CD4-positive, alpha-beta memory T cell (primary cell): ENCODE data around the gene MEF2D. TPM values are rescaled to one million over a fixed set of nuclear protein-coding genes. Genes with fewer than 3 reads are reported as not detected.

ENCODE experiments used
- CTCF ChIA-PET: fragments of 350-600 bp; sonication (Branson Sonifier 250); formaldehyde crosslinking; loops from one replicate; lab custom pipeline; 2021; ENCODE audit warnings: inconsistent platforms; ENCODE audit not compliant: partially characterized antibody; lab: Charles Lee
- POLR2A ChIA-PET: fragments of 350-600 bp; sonication (Branson Sonifier 250); formaldehyde crosslinking; loops from one replicate; lab custom pipeline; 2021; ENCODE audit not compliant: partially characterized antibody; lab: Charles Lee
- DNase-seq, 5 donors: peaks; one replicate each; pipeline versions ENCODE4 v3.0.0 to v3.0.0-alpha.2; 2020 to 2022; ENCODE audit warnings: mixed read lengths in 1 of 5
- H3K27ac ChIP-seq: one replicate; pipeline ENCODE4 v1.7.0; 2013; ENCODE audit warnings: low read depth, low read length
- H3K27me3 ChIP-seq: 2 replicates; pipeline ENCODE4 v1.7.0; 2013; ENCODE audit warnings: mild to moderate bottlenecking, low read length, moderate library complexity; ENCODE audit not compliant: insufficient read depth
- H3K36me3 ChIP-seq: 2 replicates; pipeline ENCODE4 v1.7.0; 2013; ENCODE audit warnings: mild to moderate bottlenecking, low read length, moderate library complexity; ENCODE audit not compliant: insufficient read depth
- H3K4me1 ChIP-seq: 2 replicates; pipeline ENCODE4 v1.7.0; 2013; ENCODE audit warnings: mild to moderate bottlenecking, low read length, moderate library complexity; ENCODE audit not compliant: insufficient read depth
- H3K4me3 ChIP-seq, 2 donors: one replicate each; pipeline ENCODE4 v1.7.0; 2013; ENCODE audit warnings: low read length in 2 of 2, mild to moderate bottlenecking in 1 of 2
- H3K9me3 ChIP-seq, 2 donors: one replicate each; pipeline ENCODE4 v1.7.0; 2013; ENCODE audit warnings: low read length in 2 of 2, control low read depth in 1 of 2; ENCODE audit not compliant: control insufficient read depth in 1 of 2
- H3K27ac Mint-ChIP-seq, 7 donors: one replicate each; pipeline ENCODE4 v1.8.0; 2020 to 2021; ENCODE audit warnings: mixed read lengths in 7 of 7, mild to moderate bottlenecking in 6 of 7, inconsistent platforms in 3 of 7, moderate library complexity in 3 of 7
- H3K27me3 Mint-ChIP-seq, 2 donors: one replicate each; pipeline ENCODE4 v1.8.0; 2020 to 2021; ENCODE audit warnings: mixed read lengths in 2 of 2
- H3K36me3 Mint-ChIP-seq, 2 donors: one replicate each; pipeline ENCODE4 v1.8.0; 2020 to 2021; ENCODE audit warnings: mixed read lengths in 2 of 2, inconsistent platforms in 1 of 2, mild to moderate bottlenecking in 1 of 2
- H3K4me1 Mint-ChIP-seq, 4 donors: one replicate each; pipeline ENCODE4 v1.8.0; 2020 to 2021; ENCODE audit warnings: mixed read lengths in 4 of 4, mild to moderate bottlenecking in 1 of 4
- H3K4me3 Mint-ChIP-seq, 8 donors: one replicate each; pipeline ENCODE4 v1.8.0; 2020 to 2021; ENCODE audit warnings: mixed read lengths in 8 of 8, mild to moderate bottlenecking in 7 of 8, moderate library complexity in 6 of 8, inconsistent platforms in 3 of 8
- H3K9me3 Mint-ChIP-seq, 8 donors: one replicate each; pipeline ENCODE4 v1.8.0; 2020 to 2021; ENCODE audit warnings: mixed read lengths in 8 of 8, mild to moderate bottlenecking in 5 of 8, inconsistent platforms in 3 of 8, moderate library complexity in 1 of 8
- intact Hi-C: fragments of 100-400 bp; cut with micrococcal nuclease; formaldehyde crosslinking; loops from one replicate; pipeline ENCODE4 v1.15.1; 2023
- microRNA-seq: library from miRNA; unstranded; fragments of <30 nt; microRNA quantifications from one replicate; pipeline ENCODE4 v1.2.0, GENCODE V29; 2021; ENCODE audit warnings: borderline replicate concordance, borderline number of aligned reads, borderline microRNAs expressed, mixed read lengths
- polyA plus RNA-seq, 2 donors: library from polyadenylated mRNA; unstranded; fragments of 300-500 nt; fragmentation: Illumina TruSeq; gene quantifications; one replicate each; pipeline ENCODE4 v1.2.3, GENCODE V29; 2021
- total RNA-seq, 2 experiments: library from RNA; stranded (reverse); gene quantifications; one replicate each; pipeline ENCODE4 v1.2.3, GENCODE V29; 2021

MEF2D gene
- total and polyA plus RNA-seq, 4 experiments from 2014 or later, result 4.2 to 69.6 (median 39.4) TPM

DNA sequence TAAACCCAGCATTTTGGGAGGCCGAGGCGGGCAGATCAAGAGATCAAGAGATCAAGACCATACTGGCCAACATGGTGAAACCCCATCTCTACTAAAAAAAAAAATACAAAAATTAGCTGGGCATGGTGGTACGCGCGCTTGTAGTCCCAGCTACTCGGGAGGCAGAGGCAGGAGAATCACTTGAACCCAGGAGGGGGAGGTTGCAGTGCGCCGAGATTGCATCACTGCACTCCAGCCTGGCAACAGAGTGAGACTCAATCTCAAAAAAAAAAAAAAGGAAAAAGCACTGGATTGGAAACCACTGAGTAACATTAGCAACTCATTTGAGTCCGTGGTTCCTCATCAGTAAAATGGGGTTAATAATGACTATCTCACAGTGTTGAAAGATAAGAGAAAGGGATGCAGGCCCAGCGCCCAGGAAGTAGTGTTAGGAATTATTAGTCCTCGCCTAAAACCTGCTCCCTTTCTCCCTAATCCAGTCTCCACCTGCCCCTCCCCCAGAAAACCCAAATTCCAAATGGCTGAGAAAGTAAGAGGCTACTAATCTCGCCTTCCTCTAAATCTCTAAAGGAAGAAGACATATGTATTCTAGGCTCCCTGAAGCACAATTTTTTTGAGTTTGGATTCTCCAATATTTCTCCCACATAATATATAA is 82.0 kb downstream of the MEF2D start:
- intact Hi-C loops, result no loop called here
- ChIA-PET POLR2A (interaction anchor here (1.0 to 1.2 kb wide), 2 partner anchors 33 to 39 kb away, joined by 3 to 5 read pairs; no protein-coding TSS in a partner anchor), CTCF (interaction anchor here (0.6 to 4.8 kb wide), 4 partner anchors 32 to 322 kb away, joined by 3 to 25 read pairs (median 3); no protein-coding TSS in a partner anchor)
- H3K9me3 Mint-ChIP-seq, result peaks cover 0 to 1% (median 0%) of the 10 kb centered on the region in 8 donors
- no peak for DNase-seq
- H3K27me3 Mint-ChIP-seq, result peaks cover 30 to 44% of the 10 kb centered on the region in 2 donors
- H3K4me3 ChIP-seq, result no peak overlapping the region
- peaks cover 13 to 37% (median 23%) of the 10 kb centered on the region in 4 donors for H3K4me1 Mint-ChIP-seq
- H3K4me3 Mint-ChIP-seq, result peak overlapping the region in 2 of 8 donors; percentile 55 to 94
- H3K36me3 Mint-ChIP-seq, result peaks cover 5 to 7% of the 10 kb centered on the region in 2 donors
- no peaks in the 10 kb centered on the region for H3K36me3 ChIP-seq
- peak overlapping the region in 1 of 7 donors; percentile 80 for H3K27ac Mint-ChIP-seq
- no peak overlapping the region for H3K27ac ChIP-seq
- H3K27me3 ChIP-seq, result peaks cover 40% of the 10 kb centered on the region
- peaks cover 33% of the 10 kb centered on the region for H3K4me1 ChIP-seq
- no peaks in the 10 kb centered on the region for H3K9me3 ChIP-seq

DNA sequence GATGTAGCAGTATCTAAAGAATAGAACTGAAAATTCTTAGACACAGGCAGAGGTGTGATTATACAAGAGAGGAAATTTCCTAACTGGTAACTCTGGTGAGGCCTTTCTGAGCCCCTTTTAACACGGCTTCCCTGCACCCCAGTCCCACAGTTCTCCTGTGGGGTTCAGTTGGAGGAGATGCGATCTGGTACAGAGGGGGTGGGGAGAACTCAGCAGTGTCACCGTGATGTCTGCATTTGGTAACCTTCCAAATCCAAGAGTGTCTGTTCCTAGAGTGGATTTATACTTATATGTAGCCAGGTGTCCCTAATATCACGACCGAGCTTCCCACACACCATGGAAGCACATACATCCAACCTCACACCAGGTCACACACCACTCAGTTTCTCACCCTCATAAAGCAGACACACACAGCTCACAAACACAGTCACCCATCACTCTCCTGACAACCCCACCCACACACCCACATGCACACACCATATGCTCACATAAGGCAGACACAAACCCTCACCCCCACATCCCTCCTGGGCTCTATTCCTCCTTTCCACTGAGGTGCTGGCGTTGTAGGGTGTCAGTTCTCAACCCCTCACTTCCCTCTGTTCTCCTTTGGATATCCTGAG is 83.1 kb downstream of the MEF2D start:
- ChIA-PET CTCF (interaction anchor here (2.3 to 4.8 kb wide), 2 partner anchors 28 to 31 kb away, joined by 10 to 25 read pairs; no protein-coding TSS in a partner anchor), POLR2A (interaction anchor here (1.0 kb wide), 1 partner anchor 40 kb away, joined by 3 read pairs; no protein-coding TSS in a partner anchor)
- Mint-ChIP-seq H3K4me3 (peak overlapping the region in 1 of 8 donors; percentile 44), H3K27ac (no peak overlapping the region), H3K4me1 (peaks cover 13 to 31% (median 23%) of the 10 kb centered on the region in 4 donors), H3K27me3 (peaks cover 25 to 40% of the 10 kb centered on the region in 2 donors), H3K9me3 (peaks cover 0 to 1% (median 0%) of the 10 kb centered on the region in 8 donors), H3K36me3 (peaks cover 5 to 7% of the 10 kb centered on the region in 2 donors)
- Histone ChIP-seq H3K27ac (no peak overlapping the region), H3K4me3 (no peak overlapping the region), H3K9me3 (no peaks in the 10 kb centered on the region), H3K4me1 (peaks cover 33% of the 10 kb centered on the region), H3K27me3 (peaks cover 35% of the 10 kb centered on the region), H3K36me3 (no peaks in the 10 kb centered on the region)
- intact Hi-C loops, result no loop called here
- no peak for DNase-seq

DNA sequence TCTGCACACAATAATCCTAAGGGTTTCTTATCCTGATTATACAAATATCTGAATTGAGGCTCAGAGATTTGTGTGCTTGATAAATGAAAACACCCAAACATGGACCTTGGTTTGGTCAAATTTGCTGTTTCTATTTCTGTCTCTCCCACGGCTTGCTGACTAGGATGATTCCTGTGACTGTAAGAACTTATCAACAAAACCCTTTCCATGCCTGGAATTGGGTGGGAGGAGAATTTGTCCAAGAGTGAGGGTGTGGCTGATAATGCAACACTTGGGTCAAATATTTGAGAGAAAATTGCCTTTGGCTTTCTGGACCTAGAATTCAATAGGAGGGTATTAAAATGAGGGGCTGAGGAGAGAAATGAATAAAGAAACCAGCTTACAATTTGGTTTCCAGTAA is 83.6 kb downstream of the MEF2D start:
- H3K4me3 ChIP-seq, result no peak overlapping the region
- no peaks in the 10 kb centered on the region for H3K36me3 ChIP-seq
- Mint-ChIP-seq H3K27me3 (peaks cover 24 to 37% of the 10 kb centered on the region in 2 donors), H3K27ac (no peak overlapping the region), H3K4me3 (no peak overlapping the region), H3K4me1 (peaks cover 12 to 27% (median 21%) of the 10 kb centered on the region in 4 donors), H3K9me3 (peaks cover 0 to 1% (median 0%) of the 10 kb centered on the region in 8 donors), H3K36me3 (peaks cover 5 to 10% of the 10 kb centered on the region in 2 donors)
- peaks cover 28% of the 10 kb centered on the region for H3K4me1 ChIP-seq
- intact Hi-C loops, result no loop called here
- H3K27me3 ChIP-seq, result peaks cover 30% of the 10 kb centered on the region
- POLR2A ChIA-PET, result no interaction called here
- DNase-seq, result no peak
- CTCF ChIA-PET, result interaction anchor here (2.3 to 4.8 kb wide), 2 partner anchors 29 to 31 kb away, joined by 10 to 25 read pairs; no protein-coding TSS in a partner anchor
- no peak overlapping the region for H3K27ac ChIP-seq
- H3K9me3 ChIP-seq, result no peaks in the 10 kb centered on the region

DNA sequence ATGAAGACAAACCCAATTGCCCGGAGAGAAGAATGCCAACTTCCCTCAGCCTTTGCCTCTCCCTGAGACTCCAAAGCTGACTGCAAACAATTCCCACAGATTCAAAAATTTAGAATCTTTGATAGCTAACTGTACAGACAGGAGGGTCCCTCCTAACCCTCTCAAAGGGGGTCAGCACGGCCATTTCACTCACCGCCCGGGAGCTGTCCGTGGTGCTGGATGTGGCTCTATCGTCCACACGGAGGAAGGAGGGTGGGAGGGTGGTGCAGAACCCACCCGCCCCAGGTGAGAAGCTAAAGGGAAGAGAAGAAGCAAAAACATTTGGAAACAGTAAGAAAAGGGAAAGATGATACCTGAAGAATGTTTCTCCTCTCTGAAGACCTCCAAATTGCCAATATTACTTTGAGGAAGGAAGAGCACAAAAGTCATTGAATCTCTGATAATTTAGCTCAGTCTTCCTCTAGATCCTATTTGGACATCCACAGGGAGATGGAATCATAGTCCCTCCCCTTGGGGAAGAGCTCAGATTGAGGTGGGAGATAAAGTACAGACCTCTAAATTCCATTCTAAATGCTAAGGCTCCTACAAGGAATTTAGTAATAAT is 86.0 kb downstream of the MEF2D start:
- Mint-ChIP-seq H3K4me3 (no peak overlapping the region), H3K36me3 (peaks cover 0 to 13% of the 10 kb centered on the region in 2 donors), H3K27ac (no peak overlapping the region), H3K9me3 (no peaks in the 10 kb centered on the region), H3K4me1 (peaks cover 3 to 7% (median 6%) of the 10 kb centered on the region in 4 donors), H3K27me3 (peaks cover 23 to 38% of the 10 kb centered on the region in 2 donors)
- Histone ChIP-seq H3K27me3 (peaks cover 8% of the 10 kb centered on the region), H3K27ac (no peak overlapping the region), H3K9me3 (no peaks in the 10 kb centered on the region), H3K4me1 (peaks cover 4% of the 10 kb centered on the region), H3K36me3 (no peaks in the 10 kb centered on the region), H3K4me3 (no peak overlapping the region)
- DNase-seq, result no peak
- POLR2A ChIA-PET, result no interaction called here
- CTCF ChIA-PET, result interaction anchor here (1.4 to 4.4 kb wide), 2 partner anchors 28 to 32 kb away, joined by 4 to 24 read pairs; no protein-coding TSS in a partner anchor
- intact Hi-C loops, result no loop called here

Small RNA genes within 50 kb of the gene (microRNA-seq; reads per million reads assigned to microRNA genes)
- not detected for gene MIR9-1

Other genes starting within 250 kb of the MEF2D start
- gene SMG5, start 217.9 kb downstream of the MEF2D start, total RNA-seq, result 10 to 100 TPM; 69.8 to 71.6 TPM
- gene SMG5, start 217.9 kb downstream of the MEF2D start, polyA plus RNA-seq, result 10 to 100 TPM in 1 of 2 donors, 1 to 10 TPM in 1; 6.1 to 25.6 TPM
- gene TMEM79, start 216.4 kb downstream of the MEF2D start, total RNA-seq, result 10 to 100 TPM; 14.7 to 16.8 TPM
- 1 to 10 TPM in 1 of 2 donors, under 1 TPM in 1; 0.93 to 7.3 TPM for gene TMEM79, start 216.4 kb downstream of the MEF2D start, polyA plus RNA-seq
- 10 to 100 TPM; 22.1 to 28.4 TPM for gene GLMP, start 205.1 kb downstream of the MEF2D start, total RNA-seq
- 10 to 100 TPM; 21.3 to 23.5 TPM for gene GLMP, start 205.1 kb downstream of the MEF2D start, polyA plus RNA-seq
- gene VHLL, start 201.5 kb downstream of the MEF2D start, total RNA-seq, result under 1 TPM; 0.52 to 0.53 TPM
- not detected for gene VHLL, start 201.5 kb downstream of the MEF2D start, polyA plus RNA-seq
- 100 to 1,000 TPM; 109 TPM for gene CCT3, start 162.5 kb downstream of the MEF2D start, total RNA-seq
- 100 to 1,000 TPM; 195 to 234 TPM for gene CCT3, start 162.5 kb downstream of the MEF2D start, polyA plus RNA-seq
- not detected for gene TSACC, start 162.2 kb downstream of the MEF2D start, total RNA-seq
- under 1 TPM in 1 of 2 donors, not detected in 1; 0.32 TPM for gene TSACC, start 162.2 kb downstream of the MEF2D start, polyA plus RNA-seq
- not detected for gene RHBG, start 131.6 kb downstream of the MEF2D start, total RNA-seq
- gene RHBG, start 131.6 kb downstream of the MEF2D start, polyA plus RNA-seq, result not detected
- not detected for gene IQGAP3, start 71.8 kb upstream of the MEF2D start, total RNA-seq
- gene IQGAP3, start 71.8 kb upstream of the MEF2D start, polyA plus RNA-seq, result not detected
- gene TTC24, start 78.9 kb upstream of the MEF2D start, total RNA-seq, result under 1 TPM; 0.84 to 0.91 TPM
- gene TTC24, start 78.9 kb upstream of the MEF2D start, polyA plus RNA-seq, result under 1 TPM in 1 of 2 donors, not detected in 1; 0.12 TPM
- gene NAXE, start 91.0 kb upstream of the MEF2D start, total RNA-seq, result 10 to 100 TPM; 46.7 to 49.5 TPM
- 100 to 1,000 TPM in 1 of 2 donors, 10 to 100 TPM in 1; 93.3 to 152 TPM for gene NAXE, start 91.0 kb upstream of the MEF2D start, polyA plus RNA-seq
- 10 to 100 TPM; 26.9 to 30.7 TPM for gene GPATCH4, start 100.7 kb upstream of the MEF2D start, total RNA-seq
- 10 to 100 TPM in 1 of 2 donors, 1 to 10 TPM in 1; 8.1 to 58.5 TPM for gene GPATCH4, start 100.7 kb upstream of the MEF2D start, polyA plus RNA-seq
- not detected for gene HAPLN2, start 118.6 kb upstream of the MEF2D start, total RNA-seq
- gene HAPLN2, start 118.6 kb upstream of the MEF2D start, polyA plus RNA-seq, result not detected
- not detected for gene BCAN, start 141.3 kb upstream of the MEF2D start, total RNA-seq
- gene BCAN, start 141.3 kb upstream of the MEF2D start, polyA plus RNA-seq, result not detected
- not detected for gene NES, start 176.6 kb upstream of the MEF2D start, total RNA-seq
- not detected for gene NES, start 176.6 kb upstream of the MEF2D start, polyA plus RNA-seq
- under 1 TPM; 0.55 to 0.61 TPM for gene CRABP2, start 204.8 kb upstream of the MEF2D start, total RNA-seq
- under 1 TPM in 1 of 2 donors, not detected in 1; 0.21 TPM for gene CRABP2, start 204.8 kb upstream of the MEF2D start, polyA plus RNA-seq
- 10 to 100 TPM; 30.5 to 35.7 TPM for gene METTL25B, start 227.7 kb upstream of the MEF2D start, total RNA-seq
- gene METTL25B, start 227.7 kb upstream of the MEF2D start, polyA plus RNA-seq, result 1 to 10 TPM; 4.6 to 7.5 TPM
- gene ISG20L2, start 228.0 kb upstream of the MEF2D start, total RNA-seq, result 10 to 100 TPM; 47.9 to 53.1 TPM
- gene ISG20L2, start 228.0 kb upstream of the MEF2D start, polyA plus RNA-seq, result 10 to 100 TPM; 11.4 to 19.3 TPM
- 10 to 100 TPM; 44.1 to 47.4 TPM for gene MRPL24, start 240.3 kb upstream of the MEF2D start, total RNA-seq
- gene MRPL24, start 240.3 kb upstream of the MEF2D start, polyA plus RNA-seq, result 100 to 1,000 TPM in 1 of 2 donors, 10 to 100 TPM in 1; 86.7 to 150 TPM